Erythroblast (primary cell): ENCODE results near the gene KIAA1958.

Source experiments
- GATA1 ChIP-seq: IDR thresholded peaks from 2 replicates; pipeline ENCODE4 v1.6.1; 2011; ENCODE audit warnings: low read depth, mild to moderate bottlenecking, control low read depth, low read length, moderate library complexity
- POLR2A ChIP-seq: IDR thresholded peaks from 2 replicates; pipeline ENCODE4 v1.6.1; 2011; ENCODE audit warnings: mild to moderate bottlenecking, low read length

- TF ChIP-seq POLR2A (no peak), GATA1 (no peak)
Measured at GRCh38 chr9:112545237-112545636, 58.6 kb downstream of the KIAA1958 start.
